GM18508 (cell line): ENCODE measurements around the gene RIC1.
"Not testable (repeated sequence)": the region's sequence is repeated elsewhere in the genome, so short reads cannot be mapped to it uniquely, and the experiment has no call there.

Source experiments
- ATAC-seq: cut with Tn5 transposase; IDR thresholded peaks from one replicate; pipeline ENCODE4 v1.9.1; 2021; ENCODE audit warnings: moderate number of reproducible peaks; ENCODE audit not compliant: insufficient read depth, unreplicated experiment

Gene RIC1

DNA sequence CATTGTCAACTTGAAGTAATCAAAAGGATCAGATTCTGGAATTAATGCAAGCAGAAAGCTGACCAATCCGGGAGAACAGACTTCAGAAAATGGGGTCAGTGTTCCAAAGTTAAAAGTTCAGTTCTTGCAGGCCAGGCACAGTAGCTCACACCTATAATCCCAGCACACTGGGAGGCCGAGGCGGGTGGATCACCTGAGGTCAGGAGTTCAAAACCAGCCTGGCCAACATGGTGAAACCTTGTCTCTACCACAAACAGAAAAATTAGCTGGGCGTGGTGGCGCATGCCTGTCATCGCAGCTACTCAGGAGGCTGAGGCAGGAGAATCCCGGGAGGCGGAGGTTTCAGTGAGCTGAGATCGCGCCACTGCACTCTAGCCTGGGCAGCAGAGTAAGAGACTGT is 88.5 kb downstream of the RIC1 start:
- not testable (repeated sequence) for ATAC-seq

DNA sequence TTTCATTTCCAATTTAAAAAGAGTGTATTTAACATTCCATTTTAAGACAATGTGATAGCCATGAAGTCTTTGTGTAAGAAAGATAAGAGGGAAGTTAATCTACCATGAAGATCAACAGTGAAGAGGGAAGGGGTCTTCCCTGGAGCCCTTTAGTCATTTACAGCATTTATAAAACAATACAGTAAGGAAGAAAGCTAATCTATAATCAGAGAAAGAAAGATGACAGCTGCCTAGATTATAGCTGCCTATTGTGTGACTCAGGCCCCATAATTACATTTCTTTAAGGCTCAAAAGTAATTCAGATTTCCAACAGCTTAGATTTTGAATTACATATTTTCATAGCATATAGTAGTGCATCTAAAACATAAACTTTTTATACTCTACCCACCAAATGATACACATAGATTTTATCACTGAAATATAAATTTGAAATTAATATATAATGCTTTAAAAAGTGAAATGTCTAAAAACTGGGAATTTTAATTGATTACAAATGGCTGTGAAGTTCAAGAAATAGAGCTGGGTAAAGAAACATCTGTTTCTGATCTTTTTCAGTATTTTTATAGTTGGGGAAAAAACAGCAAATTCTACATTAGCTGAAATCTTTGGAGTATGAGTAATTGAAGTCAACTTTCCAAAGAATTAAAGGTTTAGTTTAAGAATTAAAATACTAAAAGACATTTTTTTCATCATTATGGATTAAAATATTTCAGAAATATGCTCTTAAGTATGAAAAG is 89.6 kb downstream of the RIC1 start:
- ATAC-seq = no peak

DNA sequence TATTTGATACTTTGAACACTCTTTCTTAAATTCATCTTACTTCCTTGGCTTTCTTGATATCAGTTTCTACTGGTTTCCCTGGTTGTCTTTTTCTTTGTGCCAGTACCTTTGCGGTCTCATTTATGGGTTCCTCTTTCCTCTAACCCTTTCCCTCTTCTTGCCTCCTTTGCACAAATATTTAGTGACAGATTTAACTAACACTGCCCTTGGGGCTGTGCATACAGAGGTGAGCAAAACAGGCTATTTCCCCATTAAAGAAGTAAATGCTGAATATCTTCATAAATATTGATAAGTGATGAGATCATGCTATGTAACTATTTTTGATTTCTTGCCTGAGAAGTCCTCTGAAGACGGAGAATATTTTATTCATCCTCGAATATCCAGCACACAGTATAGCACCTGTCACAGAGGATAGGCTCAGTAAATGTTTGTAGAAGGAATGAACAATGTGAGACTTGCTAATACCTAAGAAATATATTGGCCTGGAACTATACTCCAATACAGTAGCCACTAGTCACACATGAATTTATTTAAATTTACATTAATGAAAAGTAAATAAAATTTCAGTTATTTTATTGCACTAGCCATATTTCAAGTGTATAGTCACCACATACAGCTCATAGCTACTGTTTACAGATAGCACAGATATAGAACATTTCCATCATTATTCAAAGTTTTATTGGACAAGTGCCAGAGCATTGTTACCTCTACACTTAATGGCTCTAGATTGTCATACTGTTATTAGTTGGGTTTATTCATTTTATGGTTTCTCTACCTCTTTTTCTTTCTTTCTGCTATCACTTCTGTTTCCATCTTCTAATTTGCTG is 90.4 kb downstream of the RIC1 start:
- no peak for ATAC-seq

DNA sequence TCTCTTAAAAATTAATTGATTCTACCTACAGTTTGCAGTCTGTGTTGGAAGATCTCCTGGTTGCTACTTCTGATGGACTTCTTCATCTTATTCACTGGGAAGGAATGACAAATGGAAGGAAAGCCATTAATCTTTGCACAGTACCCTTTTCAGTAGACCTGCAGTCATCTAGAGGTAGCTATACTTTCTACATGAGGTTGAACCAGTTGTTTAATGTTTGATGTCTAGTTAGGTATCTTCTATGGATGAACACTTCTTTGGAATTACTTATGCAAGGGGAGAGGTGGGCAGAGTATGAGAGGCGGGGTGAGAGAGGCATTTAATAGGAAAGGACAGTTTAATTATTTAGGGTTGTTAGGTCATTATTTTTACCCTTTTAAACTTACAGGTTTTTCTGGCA is 91.2 kb downstream of the RIC1 start:
- ATAC-seq = no peak

DNA sequence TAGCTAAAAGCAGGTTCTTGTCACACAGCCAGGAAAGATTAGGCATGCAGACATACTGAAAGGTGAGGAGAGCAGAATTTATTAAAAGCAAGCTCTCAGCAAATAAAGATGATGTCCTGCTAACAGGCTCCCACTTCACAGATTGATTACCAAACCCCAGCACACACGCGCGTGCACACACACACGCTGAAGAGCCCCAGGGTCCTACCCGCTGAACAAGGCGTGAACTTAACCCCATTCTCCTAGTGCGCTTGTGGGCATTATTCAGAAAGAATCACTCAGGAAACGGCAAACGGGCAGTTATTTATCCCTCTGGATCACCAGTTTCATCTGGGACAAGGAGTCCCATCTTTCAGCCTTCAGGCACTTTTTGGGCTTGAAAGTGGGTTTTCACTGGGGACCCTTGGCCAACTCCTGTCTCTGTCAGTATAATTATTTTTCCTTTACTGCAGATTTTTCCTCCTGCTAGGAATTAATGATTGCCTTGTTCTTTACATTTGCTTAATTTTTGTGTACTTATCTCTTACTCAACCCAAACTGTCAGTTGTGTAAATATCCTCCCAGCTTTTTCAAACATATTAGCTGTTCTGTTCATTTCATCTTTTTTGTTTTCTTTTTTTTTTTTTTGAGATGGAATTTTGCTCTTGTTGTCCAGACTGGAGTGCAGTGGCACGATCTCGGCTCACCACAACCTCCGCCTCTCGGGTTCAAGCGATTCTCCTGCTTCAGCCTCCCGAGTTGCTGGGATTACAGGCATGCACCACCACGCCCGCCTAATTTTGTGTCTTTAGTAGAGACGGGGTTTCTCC is 92.6 kb downstream of the RIC1 start:
- ATAC-seq = no peak

DNA sequence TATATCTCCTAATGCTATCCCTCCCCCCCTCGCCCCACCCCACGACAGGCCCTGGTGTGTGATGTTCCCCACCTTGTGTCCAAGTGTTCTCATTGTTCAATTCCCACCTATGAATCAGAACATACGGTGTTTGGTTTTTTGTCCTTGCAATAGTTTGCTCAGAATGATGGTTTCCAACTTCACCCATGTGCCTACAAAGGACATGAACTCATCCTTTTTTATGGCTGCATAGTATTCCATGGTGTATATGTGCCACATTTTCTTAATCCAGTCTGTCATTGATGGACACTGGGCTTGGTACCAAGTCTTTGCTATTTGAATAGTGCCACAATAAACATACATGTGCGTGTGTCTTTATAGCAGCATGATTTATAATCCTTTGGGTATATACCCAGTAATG is 93.8 kb downstream of the RIC1 start:
- ATAC-seq = not testable (repeated sequence)

DNA sequence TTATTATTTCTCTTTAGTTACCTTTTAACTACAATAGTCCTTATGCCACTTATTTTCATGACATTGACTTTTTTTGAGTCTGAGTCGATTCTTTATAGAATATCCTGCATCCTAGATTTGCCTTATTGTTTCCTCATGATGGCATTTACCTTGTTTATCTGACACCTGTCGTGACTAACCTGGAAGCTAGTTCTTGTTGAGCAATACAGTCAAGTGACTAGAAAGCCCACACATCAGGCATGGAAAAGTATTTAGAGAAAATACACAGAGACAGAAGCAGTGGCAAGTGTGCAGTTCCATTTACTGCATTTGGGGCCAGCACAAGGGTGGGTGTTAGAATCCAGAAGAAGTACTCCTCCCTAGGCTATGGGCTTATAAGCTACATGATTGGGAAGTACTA is 106.2 kb downstream of the RIC1 start:
- ATAC-seq = no peak

DNA sequence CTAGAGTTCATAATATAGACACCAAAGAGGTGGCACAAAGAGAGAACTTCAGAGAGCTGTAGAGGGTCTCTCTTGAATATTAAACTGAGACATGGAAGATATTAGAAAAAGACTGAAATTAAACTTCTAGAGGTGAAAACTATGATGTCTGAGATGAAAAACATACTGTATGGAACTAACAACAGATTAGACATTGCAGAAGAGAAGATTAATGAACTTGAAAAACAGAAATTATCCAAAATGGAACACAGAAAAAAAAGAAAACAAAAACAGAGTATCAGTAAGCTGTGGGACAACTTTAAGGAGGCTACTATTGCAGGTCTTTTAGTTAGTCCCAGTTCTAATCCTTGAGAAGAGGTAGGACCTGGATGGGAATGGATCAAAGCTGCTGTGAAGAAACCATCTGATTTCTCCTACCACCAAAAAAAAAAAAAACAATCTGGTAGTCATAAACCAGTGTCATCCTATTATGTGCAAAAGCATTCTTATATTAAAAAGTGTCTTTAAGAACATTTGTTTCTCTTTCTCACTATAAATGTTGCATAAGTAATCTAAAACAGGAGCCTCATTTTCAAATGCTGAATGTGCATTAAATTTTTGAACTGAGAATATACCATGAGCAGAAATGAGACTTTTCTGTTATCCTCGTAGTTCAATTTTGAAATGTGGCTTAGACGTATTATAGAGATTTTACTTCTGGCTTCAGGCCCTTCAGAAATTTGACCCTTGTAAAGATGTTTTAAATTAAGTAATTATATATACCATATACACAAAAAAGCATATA is 107.8 kb downstream of the RIC1 start:
- ATAC-seq = no peak

DNA sequence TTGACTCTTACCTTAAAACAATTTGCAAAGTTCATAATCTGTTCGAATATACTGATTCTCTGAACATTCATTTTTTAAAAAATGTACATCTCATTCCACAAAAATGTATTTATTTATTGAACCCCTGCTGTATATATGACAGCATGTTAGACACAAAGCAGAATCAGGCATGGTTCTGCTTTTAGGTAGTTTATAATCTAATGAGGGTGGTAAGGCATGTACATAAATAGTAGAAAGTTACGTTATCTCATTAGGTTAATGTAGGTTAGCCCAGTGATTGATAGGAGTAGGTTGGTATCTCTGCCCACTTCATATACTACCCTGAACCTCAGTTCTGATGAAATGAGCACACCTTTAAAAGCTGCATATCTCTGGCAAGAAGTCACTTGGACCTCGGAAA is 114.2 kb downstream of the RIC1 start:
- no peak for ATAC-seq

DNA sequence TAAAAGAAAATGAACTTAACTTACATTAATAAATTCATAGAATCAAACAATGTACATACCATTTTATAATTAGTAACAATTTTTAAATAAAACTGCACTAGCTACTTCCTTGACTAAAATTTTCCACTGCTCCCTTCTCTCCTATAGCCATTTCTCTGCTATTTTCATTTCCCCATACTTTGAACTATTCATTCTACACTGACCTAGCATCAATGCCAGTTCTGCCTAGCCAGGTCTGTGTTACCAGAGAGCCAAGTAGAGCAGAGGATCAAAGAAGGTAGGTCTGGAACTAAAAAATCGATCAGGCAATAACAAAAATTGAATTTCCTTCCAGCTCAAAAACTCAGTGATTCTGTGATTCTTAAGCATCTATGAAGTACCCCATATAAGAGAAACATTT is 119.5 kb downstream of the RIC1 start:
- ATAC-seq = no peak

DNA sequence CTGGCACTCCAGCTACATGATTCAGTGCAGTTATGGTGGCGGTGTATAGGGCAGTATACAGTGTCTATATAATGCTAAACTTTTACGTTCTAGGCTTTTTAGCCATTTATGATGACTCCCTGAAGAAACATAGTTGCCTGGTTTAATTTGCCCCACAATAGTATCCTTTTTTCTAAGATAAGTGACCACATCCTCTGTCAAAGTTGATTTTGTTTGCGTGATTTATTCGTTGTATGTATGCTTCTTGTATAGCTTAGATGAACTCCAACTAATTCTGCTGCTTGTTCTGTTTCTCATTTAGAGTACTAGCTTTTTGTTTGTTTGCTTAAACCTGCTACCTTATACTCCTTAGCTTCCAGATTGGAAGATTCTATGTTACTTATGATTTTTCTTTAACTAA is 120.4 kb downstream of the RIC1 start:
- ATAC-seq = no peak

DNA sequence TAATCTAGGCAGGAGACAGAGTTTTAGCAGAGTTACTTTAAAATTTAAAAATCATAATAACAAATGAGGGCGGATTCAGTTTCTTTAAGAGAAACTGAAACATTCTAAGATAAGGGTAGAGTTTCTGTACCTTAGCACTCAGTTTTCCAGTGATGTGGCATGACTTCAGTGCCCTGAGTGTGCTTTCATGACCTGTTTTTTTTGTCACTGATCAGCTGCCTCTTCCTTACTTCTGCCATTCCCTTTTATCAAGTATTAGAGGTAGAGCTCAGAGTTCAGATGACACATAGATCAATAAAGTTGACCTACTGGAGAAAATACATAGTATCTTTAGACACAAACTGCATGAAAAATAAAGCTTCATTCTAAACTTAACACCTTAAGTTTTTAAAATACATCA is 121.7 kb downstream of the RIC1 start:
- no peak for ATAC-seq

DNA sequence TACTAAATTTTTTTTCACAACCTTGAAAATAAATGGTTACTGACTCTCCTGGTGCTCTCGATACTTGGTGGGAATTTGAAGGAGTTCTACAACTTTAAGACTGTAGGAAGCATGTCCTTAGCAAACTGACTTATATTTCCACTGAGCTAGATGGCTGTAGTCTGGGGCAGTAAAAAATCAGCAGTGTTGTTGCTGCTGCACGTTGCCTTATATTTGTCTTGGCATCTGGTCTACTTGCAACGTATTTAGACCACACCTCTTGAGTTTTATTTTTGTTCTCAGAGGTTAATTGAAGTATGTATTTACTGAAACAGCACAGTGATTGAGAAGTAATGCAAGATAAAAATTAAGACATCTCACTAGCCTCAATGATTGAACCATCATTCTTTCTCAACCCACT is 127.7 kb downstream of the RIC1 start:
- no peak for ATAC-seq

DNA sequence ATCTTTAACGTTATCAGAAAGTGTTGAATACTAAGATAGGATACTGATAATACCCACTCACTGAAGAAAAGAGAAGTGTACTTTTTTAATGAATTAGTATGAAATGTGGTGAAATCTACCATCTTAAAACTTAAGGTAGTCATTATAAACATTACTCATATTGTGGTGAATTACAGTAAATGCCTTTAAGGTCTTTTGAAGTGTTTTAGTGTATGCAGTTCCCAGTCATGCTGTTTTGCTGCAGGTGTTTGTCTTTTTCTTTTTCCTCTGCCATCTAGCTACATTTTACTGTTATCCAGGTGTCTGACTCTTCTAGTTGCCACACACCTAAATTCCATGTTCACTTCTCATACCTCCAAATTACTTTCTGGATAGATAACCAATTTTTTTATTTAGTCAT is 131.4 kb downstream of the RIC1 start:
- ATAC-seq = no peak

DNA sequence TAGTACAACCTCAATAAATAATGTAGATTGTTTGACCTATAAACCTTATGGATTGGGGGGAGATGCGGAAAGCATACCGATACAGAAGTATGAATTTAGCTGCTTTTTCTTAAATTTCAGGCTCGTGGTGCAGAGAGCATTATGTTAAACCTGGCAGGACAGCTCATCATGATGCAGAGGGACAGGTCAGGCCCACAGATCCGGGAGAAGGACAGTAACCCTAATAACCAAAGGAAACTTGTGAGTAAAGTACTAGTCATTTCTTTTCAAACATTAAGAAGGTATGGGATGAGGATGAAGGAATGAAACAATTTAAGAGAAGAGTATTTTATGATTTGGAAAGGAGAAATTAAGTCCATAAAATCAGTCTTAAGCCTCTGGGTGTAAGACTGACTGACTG is 133.5 kb downstream of the RIC1 start:
- ATAC-seq = no peak

DNA sequence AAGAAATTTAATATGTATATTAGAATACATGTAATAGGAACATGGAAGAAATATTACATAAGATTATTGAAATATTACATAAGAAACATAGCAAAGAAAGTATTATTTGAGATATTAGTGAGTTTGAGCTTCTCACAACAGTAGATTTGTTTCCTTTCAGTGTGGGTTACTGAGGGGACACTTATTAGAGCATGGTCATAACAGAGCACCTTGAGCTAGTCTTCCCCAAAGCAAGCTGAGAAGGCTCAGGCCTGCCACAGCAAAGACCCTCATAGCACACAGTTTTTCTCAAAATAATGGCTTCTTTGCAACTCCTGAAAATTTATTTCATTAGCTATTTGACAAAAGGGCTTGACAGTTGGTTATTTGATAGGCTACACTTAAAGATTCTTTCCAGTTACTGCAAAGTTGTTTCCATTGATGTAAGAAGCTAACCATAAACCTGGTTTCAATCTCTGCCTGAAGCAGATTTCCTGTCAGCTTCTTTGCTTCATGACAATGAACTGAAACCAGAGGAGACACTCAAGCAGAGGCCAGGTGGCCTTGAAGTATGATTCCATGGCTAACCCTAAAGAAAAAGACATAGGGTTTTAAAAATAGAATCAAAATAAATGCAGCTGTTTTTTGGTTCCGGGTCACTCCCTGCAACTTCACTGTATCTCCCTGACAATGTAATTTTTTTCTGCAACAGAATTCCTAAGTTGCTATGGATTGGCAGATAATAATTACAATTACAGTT is 135.4 kb downstream of the RIC1 start:
- ATAC-seq = peak; percentile 71

DNA sequence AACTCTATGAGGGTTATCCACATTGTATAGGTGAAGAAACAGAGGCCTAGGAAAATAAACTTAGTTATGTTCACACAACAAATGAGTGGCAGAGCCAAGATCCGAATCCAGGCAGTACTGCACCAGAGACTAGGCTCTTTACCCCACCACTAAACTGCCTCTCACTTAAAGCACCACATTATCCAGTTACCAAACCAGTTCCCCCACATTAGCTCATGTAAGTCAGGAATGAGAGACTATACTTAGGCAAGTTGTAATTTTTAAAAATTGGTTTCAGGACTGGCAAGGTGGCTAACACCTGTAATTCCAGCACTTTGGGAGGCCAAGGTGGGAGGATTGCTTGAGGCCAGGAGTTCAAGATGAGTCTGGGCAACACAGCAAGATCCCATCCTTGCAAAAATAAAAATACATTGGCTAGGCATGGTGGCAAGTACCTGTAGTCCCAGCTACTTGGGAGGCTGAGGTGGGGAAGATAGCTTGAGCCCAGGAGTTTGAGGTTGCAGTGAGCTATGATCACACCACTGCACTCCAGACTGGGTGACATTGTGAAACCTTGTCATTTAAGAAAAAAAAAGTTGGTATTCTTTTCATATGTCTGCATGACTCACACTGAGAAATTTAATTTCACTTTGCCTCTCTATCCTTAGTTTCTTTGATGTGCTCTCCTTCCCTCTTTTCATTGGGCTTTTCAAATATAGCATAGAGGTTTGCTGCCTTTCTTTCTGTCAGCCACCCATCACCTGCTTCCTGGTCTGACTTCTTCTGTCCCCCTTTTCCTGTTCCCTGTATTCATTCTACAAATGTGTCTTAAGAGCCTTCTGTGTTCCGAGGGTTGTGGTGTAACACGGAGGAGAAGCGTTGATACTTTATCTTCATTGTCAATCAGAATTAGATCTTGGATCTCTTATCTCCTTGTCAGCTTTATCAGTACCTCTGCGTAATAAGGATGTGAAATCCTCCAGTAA is 139.3 kb downstream of the RIC1 start:
- ATAC-seq = no peak

DNA sequence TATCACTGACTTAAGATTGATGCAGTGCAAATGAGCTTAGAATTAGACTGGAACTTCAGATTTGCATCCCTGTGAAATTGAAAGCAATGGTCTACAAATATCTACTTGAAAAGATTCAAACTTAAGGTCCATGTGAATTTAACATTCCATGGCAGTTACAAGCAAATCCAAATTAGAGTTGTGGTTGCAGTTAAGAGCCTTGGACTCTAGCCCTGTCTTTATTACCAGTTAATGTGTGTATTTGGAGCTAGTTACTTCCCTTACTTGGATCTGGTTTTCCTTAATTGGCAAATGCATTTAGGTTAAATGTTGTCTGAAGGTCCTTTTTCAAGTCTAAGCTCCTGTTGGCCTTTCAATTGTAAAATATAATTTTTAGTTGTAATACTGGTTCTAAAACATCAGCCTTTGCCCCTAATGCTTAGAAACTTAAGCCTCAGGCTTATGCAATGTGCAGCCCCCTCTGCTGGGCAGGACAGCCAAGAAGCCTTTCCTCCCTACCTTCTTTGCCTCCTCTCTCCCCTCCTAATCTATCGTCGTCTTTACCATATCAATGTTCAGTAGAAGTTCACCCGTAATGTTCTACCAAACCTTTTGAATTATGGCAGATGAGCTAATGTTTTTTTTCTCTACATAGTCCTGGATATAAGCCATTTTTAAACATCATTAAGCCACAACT is 144.6 kb downstream of the RIC1 start:
- no peak for ATAC-seq
